Measurements from ENCODE around the gene ODAPH.
"Not testable (repeated sequence)": the region's sequence is repeated elsewhere in the genome, so short reads cannot be mapped to it uniquely, and the experiment has no call there.

Gene ODAPH

GRCh38 chr4:75555294-75556164 is at the start of gene ODAPH:
Gene ODAPH, plus strand, starts transcription at chr4:75556066. Its CDS starts 17 bp downstream, at chr4:75556083.
- Histone ChIP-seq H3K36me3 (ENCODE audit: insufficient read depth, low read length) (no peaks in the 10 kb centered on the region), H3K4me3 (ENCODE audit: low read length, poor library complexity, severe bottlenecking) (no peak within 1 kb of the TSS), H3K79me2 (ENCODE audit: insufficient read depth, low read length) (no peaks in the 10 kb centered on the region), H3K9me3 (ENCODE audit: insufficient read depth, low read depth, low read length) (no peaks in the 10 kb centered on the region), H3K27me3 (ENCODE audit: insufficient read depth, low read length, poor library complexity, severe bottlenecking) (no peaks in the 10 kb centered on the region), H3K4me1 (ENCODE audit: insufficient read depth, low read length, poor library complexity, severe bottlenecking) (no peaks in the 10 kb centered on the region), H4K20me1 (ENCODE audit: insufficient read depth, low read length, poor library complexity, severe bottlenecking) (no peaks in the 10 kb centered on the region), H3K4me2 (ENCODE audit: low read depth, low read length, poor library complexity, severe bottlenecking) (no peak within 1 kb of the TSS), H3K9me2 (replicated peaks; ENCODE audit: low read depth, low read length) (no peaks in the 10 kb centered on the region), H3F3A (ENCODE audit: low read depth) (no peaks in the 10 kb centered on the region), H2AFZ (ENCODE audit: low read length) (0 out of 2 replicates have a peak within 1 kb of the TSS, but pooled peaks have one; percentile 27), H3K9ac (ENCODE audit: low read depth, low read length, poor library complexity, severe bottlenecking) (no peak within 1 kb of the TSS)
- TF ChIP-seq CTCF (conservative IDR thresholded peaks at IDR 0.05; ENCODE audit: low read length), result no peak
- no peak for TF ChIP-seq EZH2phosphoT487 (IDR thresholded peaks at IDR 0.05; ENCODE audit: borderline replicate concordance)

- peaks cover 53% of the 10 kb centered on the region for H3K4me1 ChIP-seq (ENCODE audit: insufficient read depth, low read length, poor library complexity, severe bottlenecking)
- not testable (repeated sequence) for H3K9me2 ChIP-seq (replicated peaks; ENCODE audit: low read depth, low read length); H3F3A ChIP-seq (ENCODE audit: low read depth); H3K27me3 ChIP-seq (ENCODE audit: insufficient read depth, low read length, poor library complexity, severe bottlenecking); H3K9me3 ChIP-seq (ENCODE audit: insufficient read depth, low read depth, low read length); H3K9ac ChIP-seq (ENCODE audit: low read depth, low read length, poor library complexity, severe bottlenecking); H2AFZ ChIP-seq (ENCODE audit: low read length)
- peaks cover 23% of the 10 kb centered on the region for H3K36me3 ChIP-seq (ENCODE audit: insufficient read depth, low read length)
- H4K20me1 ChIP-seq (ENCODE audit: insufficient read depth, low read length, poor library complexity, severe bottlenecking), result peaks cover 45% of the 10 kb centered on the region
- peak overlapping the region; percentile 16 for H3K4me3 ChIP-seq (ENCODE audit: low read length, poor library complexity, severe bottlenecking)
- H3K79me2 ChIP-seq (ENCODE audit: insufficient read depth, low read length), result peaks cover 78% of the 10 kb centered on the region
- peak overlapping the region; percentile 56 for H3K4me2 ChIP-seq (ENCODE audit: low read depth, low read length, poor library complexity, severe bottlenecking)
Observed at GRCh38 chr4:75509592-75509991, 46.3 kb upstream of the ODAPH start.

GRCh38 chr4:75511841-75512240 is 44.0 kb upstream of the ODAPH start:
- peaks cover 39% of the 10 kb centered on the region for H4K20me1 ChIP-seq (ENCODE audit: insufficient read depth, low read length, poor library complexity, severe bottlenecking)
- H3K27me3 ChIP-seq (ENCODE audit: insufficient read depth, low read length, poor library complexity, severe bottlenecking), result no peaks in the 10 kb centered on the region
- TF ChIP-seq EZH2phosphoT487 (IDR thresholded peaks at IDR 0.05; ENCODE audit: borderline replicate concordance), result no peak
- no peak for TF ChIP-seq CTCF (conservative IDR thresholded peaks at IDR 0.05; ENCODE audit: low read length)
- no peaks in the 10 kb centered on the region for H3K9me3 ChIP-seq (ENCODE audit: insufficient read depth, low read depth, low read length)
- peak overlapping the region; percentile 87 for H3K4me3 ChIP-seq (ENCODE audit: low read length, poor library complexity, severe bottlenecking)
- no peak overlapping the region for H2AFZ ChIP-seq (ENCODE audit: low read length)
- H3K79me2 ChIP-seq (ENCODE audit: insufficient read depth, low read length), result peaks cover 81% of the 10 kb centered on the region
- peaks cover 5% of the 10 kb centered on the region; the same call in 1 of the 2 replicates for H3F3A ChIP-seq (ENCODE audit: low read depth)
- no peaks in the 10 kb centered on the region for H3K9me2 ChIP-seq (replicated peaks; ENCODE audit: low read depth, low read length)
- H3K9ac ChIP-seq (ENCODE audit: low read depth, low read length, poor library complexity, severe bottlenecking), result peak overlapping the region; percentile 86
- peak overlapping the region; percentile 99 for H3K4me2 ChIP-seq (ENCODE audit: low read depth, low read length, poor library complexity, severe bottlenecking)
- peaks cover 61% of the 10 kb centered on the region for H3K4me1 ChIP-seq (ENCODE audit: insufficient read depth, low read length, poor library complexity, severe bottlenecking)
- peaks cover 9% of the 10 kb centered on the region for H3K36me3 ChIP-seq (ENCODE audit: insufficient read depth, low read length)

Data from Loucy (cell line).